GM12891 (cell line): Measurements from ENCODE around the gene KDM4C.

Source experiments
- DNase-seq: peaks from one replicate; pipeline ENCODE4 v3.0.0; 2011; ENCODE audit warnings: low spot score; ENCODE audit not compliant: insufficient read length
- FAIRE-seq: peaks from 2 replicates; lab custom pipeline; 2011; peaks lifted over from hg19 to GRCh38; lab: Jason Lieb, UNC
- PAX5 ChIP-seq: IDR thresholded peaks from 2 replicates; pipeline ENCODE4 v1.6.1; 2011; ENCODE audit warnings: low read length, moderate library complexity, mild to moderate bottlenecking; ENCODE audit not compliant: insufficient read depth, severe bottlenecking
- POLR2A ChIP-seq: IDR thresholded peaks from 2 replicates; pipeline ENCODE4 v1.6.1; 2011; ENCODE audit warnings: low read depth, low read length, control low read depth
- POLR2AphosphoS5 ChIP-seq: IDR thresholded peaks from 2 replicates; pipeline ENCODE4 v1.6.1; 2011; ENCODE audit warnings: low read depth, low read length, control low read depth
- POU2F2 ChIP-seq: IDR thresholded peaks from 2 replicates; pipeline ENCODE4 v1.6.1; 2011; ENCODE audit warnings: low read depth, mild to moderate bottlenecking, control low read depth, low read length, moderate library complexity
- SPI1 ChIP-seq: IDR thresholded peaks from 2 replicates; pipeline ENCODE4 v1.6.1; 2011; ENCODE audit warnings: low read depth, low read length, control low read depth
- TAF1 ChIP-seq: IDR thresholded peaks from 2 replicates; pipeline ENCODE4 v1.6.1; 2011; ENCODE audit warnings: low read depth, low read length, control low read depth

Gene KDM4C

GRCh38 chr9:7108936-7109335 lies 351.2 kb downstream of the KDM4C start:
- DNase-seq, result no peak
- FAIRE-seq, result no peak
- TF ChIP-seq SPI1 (no peak), POLR2A (no peak), TAF1 (no peak)

- no peak for FAIRE-seq
- TF ChIP-seq PAX5 (no peak), POLR2AphosphoS5 (no peak), TAF1 (no peak), POLR2A (no peak), SPI1 (no peak)
These were observed 353.6 kb downstream of the KDM4C start for GRCh38 chr9:7111413-7111812.

GRCh38 chr9:7115606-7116005 lies 357.8 kb downstream of the KDM4C start:
- TF ChIP-seq TAF1 (no peak), POU2F2 (no peak), SPI1 (no peak), POLR2A (no peak), PAX5 (no peak), POLR2AphosphoS5 (no peak)
- no peak for DNase-seq
- no peak for FAIRE-seq

More at GRCh38 chr9:7111413-7111812, 353.6 kb downstream of the KDM4C start:
- no peak for DNase-seq

- no peak for FAIRE-seq
- TF ChIP-seq POLR2AphosphoS5 (no peak), POU2F2 (no peak), SPI1 (no peak), TAF1 (no peak), PAX5 (no peak), POLR2A (no peak)
- DNase-seq, result no peak
These were observed 360.1 kb downstream of the KDM4C start for GRCh38 chr9:7117676-7118561.

- TF ChIP-seq POU2F2 (no peak), POLR2A (no peak), POLR2AphosphoS5 (no peak), TAF1 (no peak)
- DNase-seq (no peak), FAIRE-seq (peak; percentile 50)
These were observed 360.9 kb downstream of the KDM4C start for GRCh38 chr9:7118633-7119032.

- FAIRE-seq (no peak), DNase-seq (no peak)
- TF ChIP-seq TAF1 (no peak), POLR2AphosphoS5 (no peak), POLR2A (no peak), PAX5 (no peak), POU2F2 (no peak), SPI1 (no peak)
These were observed 361.8 kb downstream of the KDM4C start for GRCh38 chr9:7119612-7120011.

- TF ChIP-seq PAX5, result no peak
- TF ChIP-seq SPI1, result peak; percentile 79
- FAIRE-seq (no peak), DNase-seq (no peak)
These were observed 363.3 kb downstream of the KDM4C start for GRCh38 chr9:7121055-7121454.

GRCh38 chr9:7121664-7122063 lies 363.9 kb downstream of the KDM4C start:
- no peak for DNase-seq
- FAIRE-seq, result no peak
- TF ChIP-seq TAF1, result no peak
- TF ChIP-seq POLR2AphosphoS5, result no peak
- no peak for TF ChIP-seq POU2F2
- no peak for TF ChIP-seq PAX5
- TF ChIP-seq SPI1, result no peak
- no peak for TF ChIP-seq POLR2A

GRCh38 chr9:7123743-7124142 lies 366.0 kb downstream of the KDM4C start:
- TF ChIP-seq POLR2AphosphoS5 (no peak), POU2F2 (no peak), PAX5 (no peak), TAF1 (no peak), SPI1 (no peak), POLR2A (no peak)
- DNase-seq, result no peak
- FAIRE-seq, result no peak

- DNase-seq (no peak), FAIRE-seq (no peak)
- no peak for TF ChIP-seq TAF1
- no peak for TF ChIP-seq PAX5
- no peak for TF ChIP-seq POLR2A
- no peak for TF ChIP-seq POLR2AphosphoS5
- no peak for TF ChIP-seq POU2F2
- TF ChIP-seq SPI1, result no peak
These were observed 367.5 kb downstream of the KDM4C start for GRCh38 chr9:7125231-7125630.

- TF ChIP-seq POLR2A (no peak), TAF1 (no peak), SPI1 (no peak), POLR2AphosphoS5 (no peak), POU2F2 (no peak), PAX5 (no peak)
- FAIRE-seq, result no peak
- DNase-seq, result no peak
These were observed 371.6 kb downstream of the KDM4C start for GRCh38 chr9:7129391-7129790.

GRCh38 chr9:7130266-7130820 lies 372.6 kb downstream of the KDM4C start:
- DNase-seq (no peak), FAIRE-seq (no peak)
- TF ChIP-seq POLR2A (no peak), TAF1 (no peak), POU2F2 (no peak), SPI1 (no peak), PAX5 (no peak), POLR2AphosphoS5 (no peak)
